PC-9 (cell line): ENCODE measurements around the gene UTP20. TPM values are rescaled to one million over a fixed set of nuclear protein-coding genes. Genes with fewer than 3 reads are reported as not detected.

ENCODE experiments used
- Bru-seq: library from RNA; stranded (reverse); fragments of 400-500 nt; gene quantifications from one replicate; lab custom pipeline; 2021; lab: Mats Ljungman, UMichigan
- BruChase-seq, 2 experiments: library from RNA; stranded (reverse); fragments of 400-500 nt; gene quantifications; one replicate each; lab custom pipeline; 2021; lab: Mats Ljungman, UMichigan
- BruUV-seq: library from RNA; stranded (reverse); fragments of 400-500 nt; replicated peaks from 2 replicates; lab custom pipeline; 2021; lab: Mats Ljungman, UMichigan
- CTCF ChIA-PET: fragments of 300-600 bp; sonication (Branson Sonifier 250); formaldehyde crosslinking; loops from one replicate; lab custom pipeline; 2022; ENCODE audit warnings: antibody characterized with exemption; lab: Charles Lee
- POLR2A ChIA-PET: fragments of 300-600 bp; sonication (Branson Sonifier 250); formaldehyde crosslinking; loops from one replicate; lab custom pipeline; 2022; ENCODE audit warnings: antibody characterized with exemption; ENCODE audit not compliant: unreplicated experiment; lab: Charles Lee
- DNase-seq, 2 experiments: peaks; one replicate each; pipeline versions ENCODE4 v3.0.0 to v3.0.0-alpha.2; 2015 to 2022; ENCODE audit warnings: mixed read lengths in 1 of 2
- H2AFZ ChIP-seq: fragments of 200-600 bp; sonication (generic); 2 replicates; pipeline ENCODE4 v1.8.1; 2017; ENCODE audit warnings: antibody characterized with exemption
- H3F3A ChIP-seq: fragments of 200-600 bp; sonication (generic); 2 replicates; pipeline ENCODE4 v1.8.1; 2017; ENCODE audit warnings: antibody characterized with exemption, mild to moderate bottlenecking, low read depth; ENCODE audit not compliant: insufficient read depth
- H3K27ac ChIP-seq: fragments of 200-600 bp; sonication (generic); 2 replicates; pipeline ENCODE4 v1.6.1; 2016; ENCODE audit warnings: mixed run types
- H3K27me3 ChIP-seq: fragments of 200-600 bp; sonication (generic); 2 replicates; pipeline ENCODE4 v1.6.1; 2016; ENCODE audit warnings: low read depth, mixed run types; ENCODE audit not compliant: insufficient read depth
- H3K36me3 ChIP-seq: fragments of 200-600 bp; sonication (generic); 2 replicates; pipeline ENCODE4 v1.6.1; 2016; ENCODE audit warnings: low read depth, mixed run types
- H3K4me1 ChIP-seq: fragments of 200-600 bp; sonication (generic); replicated peaks from 2 replicates; pipeline ENCODE4 v1.6.1; 2016; ENCODE audit warnings: mixed run types; ENCODE audit not compliant: insufficient read depth
- H3K4me2 ChIP-seq: fragments of 200-600 bp; sonication (generic); 2 replicates; pipeline ENCODE4 v1.6.1; 2017; ENCODE audit warnings: mixed run types
- H3K4me3 ChIP-seq: fragments of 200-600 bp; sonication (generic); 2 replicates; pipeline ENCODE4 v1.6.1; 2016; ENCODE audit warnings: mixed run types
- H3K79me2 ChIP-seq: fragments of 200-600 bp; sonication (generic); 2 replicates; pipeline ENCODE4 v1.6.1; 2017; ENCODE audit warnings: low read depth, mixed run types
- H3K9me2 ChIP-seq: fragments of 200-600 bp; sonication (generic); 2 replicates; pipeline ENCODE4 v1.8.1; 2017; ENCODE audit warnings: mild to moderate bottlenecking; ENCODE audit not compliant: insufficient read depth
- H3K9me3 ChIP-seq: fragments of 200-600 bp; sonication (generic); 2 replicates; pipeline ENCODE4 v1.8.1; 2016; ENCODE audit warnings: low read depth; ENCODE audit not compliant: insufficient read depth
- H4K20me1 ChIP-seq: fragments of 200-600 bp; sonication (generic); 2 replicates; pipeline ENCODE4 v1.8.1; 2017; ENCODE audit not compliant: insufficient read depth
- CTCF ChIP-seq: fragments of 200-600 bp; sonication (generic); conservative IDR thresholded peaks from 2 replicates; pipeline ENCODE4 v1.6.1; 2017; ENCODE audit warnings: mixed run types, antibody characterized with exemption, mild to moderate bottlenecking, moderate library complexity
- EZH2 ChIP-seq: fragments of 200-600 bp; sonication (generic); IDR thresholded peaks from 2 replicates; pipeline ENCODE4 v1.8.0; 2017; ENCODE audit warnings: antibody characterized with exemption, low read depth
- intact Hi-C: fragments of 100-400 bp; cut with micrococcal nuclease; formaldehyde crosslinking; loops from one replicate; pipeline ENCODE4 v1.10.0; 2022; ENCODE audit not compliant: unreplicated experiment
- long read RNA-seq: library from polyadenylated mRNA; stranded (forward); transcript quantifications from one replicate; pipeline ENCODE4 v2.0.0, GENCODE V29; 2022
- total RNA-seq: library from RNA; stranded (reverse); gene quantifications from 2 replicates; pipeline ENCODE4 v1.2.3, GENCODE V29; 2021

Gene UTP20
- total RNA-seq, result 11.4 and 14.1 TPM in 2 replicates
- percentile 70 among the genes with signal in this experiment for Bru-seq, nascent RNA
- BruChase-seq, experiment 1, labeled RNA remaining after a 2-hour chase, result percentile 65 among the genes with signal in this experiment
- BruChase-seq, experiment 2, labeled RNA remaining after a 6-hour chase, result percentile 82 among the genes with signal in this experiment
- long read RNA-seq, full-length matches to known transcripts, result 3 of 8 reads
- long read RNA-seq, partial matches to known transcripts, result 4 of 8 reads
- long read RNA-seq, other reads (novel, unspliced or antisense), result 1 of 8 reads

- peak within 1 kb of the TSS; percentile 97 for H2AFZ ChIP-seq
- intact Hi-C loops, result no loop called here
- TF ChIP-seq EZH2, result no peak
- no peak for TF ChIP-seq CTCF
- H3K27me3 ChIP-seq, result peaks cover 4% of the 10 kb centered on the region; the same call in 1 of the 2 replicates
- no peaks in the 10 kb centered on the region for H4K20me1 ChIP-seq
- ChIA-PET CTCF (no interaction called here), POLR2A (interaction anchor here (0.6 kb wide), 1 partner anchor 199 kb away, joined by 6 read pairs; no protein-coding TSS in a partner anchor)
- no peaks in the 10 kb centered on the region for H3K9me3 ChIP-seq
- H3K4me1 ChIP-seq, result peaks cover 6% of the 10 kb centered on the region; the same call in 1 of the 2 replicates
- H3F3A ChIP-seq, result no peaks in the 10 kb centered on the region
- H3K4me2 ChIP-seq, result peak within 1 kb of the TSS; percentile 83
- peaks cover 21% of the 10 kb centered on the region for H3K79me2 ChIP-seq
- BruUV-seq, result no TSS peak
- H3K9me2 ChIP-seq, result no peaks in the 10 kb centered on the region
- H3K27ac ChIP-seq, result 0 out of 2 replicates have a peak within 1 kb of the TSS, but pooled peaks have one; percentile 17
- H3K4me3 ChIP-seq, result peak within 1 kb of the TSS; percentile 99
- 0 out of 2 replicates have a peak, but pooled peaks cover 8% of the 10 kb centered on the region for H3K36me3 ChIP-seq
- DNase-seq, result peak; percentile 71 to 90
Observed at GRCh38 chr12:101280006-101280505, at the start of gene UTP20. Gene UTP20 (plus strand): TSS chr12:101280105. CDS start chr12:101280283, 178 bp downstream.

GRCh38 chr12:101230547-101230946, 49.4 kb upstream of the UTP20 start:
- Histone ChIP-seq H4K20me1 (no peaks in the 10 kb centered on the region), H3K27ac (no peak overlapping the region), H3K9me3 (no peaks in the 10 kb centered on the region), H3K4me2 (no peak overlapping the region), H3K9me2 (no peaks in the 10 kb centered on the region), H3F3A (no peaks in the 10 kb centered on the region), H3K27me3 (peaks cover 29% of the 10 kb centered on the region; the same call in 1 of the 2 replicates), H2AFZ (no peak overlapping the region), H3K4me1 (no peaks in the 10 kb centered on the region), H3K79me2 (no peaks in the 10 kb centered on the region), H3K36me3 (no peaks in the 10 kb centered on the region), H3K4me3 (no peak overlapping the region)
- intact Hi-C loops, result no loop called here
- no peak for DNase-seq
- no TSS peak for BruUV-seq
- POLR2A ChIA-PET, result no interaction called here
- CTCF ChIA-PET, result no interaction called here
- TF ChIP-seq EZH2 (no peak), CTCF (no peak)

GRCh38 chr12:101231636-101232035, 48.3 kb upstream of the UTP20 start:
- ChIA-PET CTCF (no interaction called here), POLR2A (no interaction called here)
- Histone ChIP-seq H3K9me2 (no peaks in the 10 kb centered on the region), H3K9me3 (no peaks in the 10 kb centered on the region), H3K79me2 (no peaks in the 10 kb centered on the region), H3K36me3 (no peaks in the 10 kb centered on the region), H2AFZ (no peak overlapping the region), H3K27ac (no peak overlapping the region), H3K4me2 (no peak overlapping the region), H4K20me1 (no peaks in the 10 kb centered on the region), H3F3A (no peaks in the 10 kb centered on the region), H3K4me1 (no peaks in the 10 kb centered on the region), H3K4me3 (no peak overlapping the region), H3K27me3 (peaks cover 29% of the 10 kb centered on the region; the same call in 1 of the 2 replicates)
- intact Hi-C loops, result no loop called here
- no peak for DNase-seq
- no peak for TF ChIP-seq EZH2
- no peak for TF ChIP-seq CTCF
- no TSS peak for BruUV-seq
